ENCODE measurements around the gene C6orf47.

GRCh38 chr6:31621320-31621939, 39.1 kb downstream of the C6orf47 start:
- no peak for TF ChIP-seq CTCF (conservative IDR thresholded peaks at IDR 0.05 in 1 of 2, IDR thresholded peaks at IDR 0.05 in 1 of 2; ENCODE audit: extremely low read depth in 1 of 2, insufficient read depth in 1 of 2, low read depth in 1 of 2, low read length in 2 of 2)
- no peak for TF ChIP-seq EZH2 (IDR thresholded peaks at IDR 0.05; ENCODE audit: borderline replicate concordance, low read length)
